HG02571 (cell line): ENCODE measurements around the gene KCNA5.

Experiments used
- ATAC-seq: cut with Tn5 transposase; IDR thresholded peaks from one replicate; pipeline ENCODE4 v1.9.1; 2021; ENCODE audit warnings: mild to moderate bottlenecking, moderate library complexity; ENCODE audit not compliant: unreplicated experiment

Gene KCNA5

GRCh38 chr12:5059358-5059757 lies 15.7 kb downstream of the KCNA5 start:
- no peak for ATAC-seq

DNA sequence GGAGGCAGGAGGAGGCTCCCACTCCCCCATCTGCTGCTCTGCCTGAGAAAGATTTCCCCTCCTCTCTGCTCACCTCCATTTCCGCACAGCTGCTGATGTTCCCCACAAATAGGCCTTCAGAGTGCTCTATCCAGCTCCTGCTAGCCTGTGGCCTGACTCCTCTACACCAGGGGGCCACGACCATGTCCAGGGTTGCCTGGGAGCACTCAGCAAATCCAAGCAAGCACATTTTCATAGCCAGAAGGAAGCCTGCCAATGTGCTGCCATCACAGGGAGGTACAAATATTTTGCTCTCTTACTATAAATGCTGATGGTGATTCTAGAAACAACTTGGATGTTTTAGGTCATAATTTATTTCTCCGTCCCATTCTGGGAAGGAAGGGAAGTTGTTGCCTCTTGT lies 17.3 kb downstream of the KCNA5 start:
- ATAC-seq: no peak

DNA sequence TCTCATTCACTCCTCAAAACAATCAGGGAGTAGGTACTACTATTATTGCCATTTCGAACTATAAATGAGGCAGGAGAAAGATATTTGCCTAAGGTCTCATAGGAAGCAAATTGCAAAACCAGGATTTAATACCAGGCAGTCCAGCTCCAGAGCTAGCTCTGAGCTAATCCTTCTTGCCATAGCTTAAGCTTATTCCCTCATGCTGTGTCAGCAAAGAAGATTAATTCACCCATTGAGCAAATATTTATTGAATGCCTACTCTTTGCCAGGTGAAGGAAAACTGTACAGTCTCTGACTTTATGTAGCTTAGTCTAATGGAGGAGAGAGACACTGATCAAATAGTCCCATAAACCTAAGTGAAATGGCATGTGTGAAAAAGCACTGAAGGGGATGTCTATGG lies 19.5 kb downstream of the KCNA5 start:
- ATAC-seq: no peak

DNA sequence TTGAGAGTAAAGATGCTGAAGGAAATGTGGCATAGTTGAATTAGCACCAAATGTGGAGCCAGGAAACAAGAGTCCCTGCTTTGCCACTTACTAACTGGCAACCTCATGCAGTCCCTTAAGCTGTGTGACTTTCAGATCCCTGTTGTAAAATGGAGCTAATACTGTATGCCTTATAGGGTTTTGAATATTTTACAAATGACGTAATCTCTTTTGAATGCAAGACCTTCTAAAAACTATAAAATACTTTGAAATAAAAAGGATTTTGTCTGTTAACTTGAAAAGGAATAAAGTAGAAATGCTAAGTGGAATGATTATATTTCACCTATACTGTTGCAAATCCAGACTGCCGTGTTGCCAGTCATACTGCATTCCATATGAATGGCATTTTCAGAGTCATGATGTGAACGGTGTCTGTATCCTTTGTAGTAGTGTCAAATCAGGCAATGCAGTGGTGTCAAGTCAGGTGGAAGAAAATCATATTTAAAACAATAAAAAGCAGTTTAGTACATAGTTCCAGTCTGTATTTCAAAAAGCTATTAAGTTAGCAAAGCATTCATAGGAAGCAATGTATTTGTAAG lies 21.3 kb downstream of the KCNA5 start:
- no peak for ATAC-seq

DNA sequence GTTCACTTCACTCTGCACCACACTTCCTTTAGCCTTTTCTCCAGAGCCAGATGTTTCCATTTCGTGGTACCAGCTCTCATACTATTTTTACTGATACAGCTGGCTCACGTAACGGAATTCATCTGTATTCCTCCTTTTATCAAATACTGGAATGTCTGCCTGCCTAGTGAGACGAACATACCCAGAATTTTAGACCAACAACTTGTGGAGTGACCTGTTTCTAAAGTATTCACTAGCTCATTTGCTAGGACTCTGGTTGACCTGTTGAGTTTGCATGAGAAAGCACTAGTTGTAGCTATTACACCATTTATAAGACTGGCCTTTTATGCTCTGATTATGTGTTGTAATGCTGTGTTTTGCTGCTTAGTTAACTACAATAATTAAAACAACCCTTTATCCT lies 22.6 kb downstream of the KCNA5 start:
- no peak for ATAC-seq

DNA sequence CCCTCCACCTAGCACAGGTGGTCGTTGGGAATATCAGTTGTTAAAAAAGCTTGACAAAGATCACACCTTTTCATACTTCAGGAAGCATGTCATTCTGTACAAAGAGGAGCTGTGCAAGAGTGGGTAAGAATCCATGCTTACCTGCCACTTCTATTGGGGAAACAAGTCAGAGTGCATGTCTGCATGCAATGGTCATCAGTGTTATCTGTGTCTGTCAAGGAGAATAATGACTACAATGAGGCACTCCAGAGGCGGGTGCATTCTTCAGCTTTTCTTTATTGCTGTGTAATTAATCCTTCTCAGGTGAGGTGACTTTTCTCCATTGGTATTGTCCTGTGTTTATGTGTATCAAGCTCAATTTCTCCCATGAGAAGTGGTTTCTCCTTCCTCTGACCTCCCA lies 24.4 kb downstream of the KCNA5 start:
- no peak for ATAC-seq

GRCh38 chr12:5068619-5069018 lies 24.9 kb downstream of the KCNA5 start:
- ATAC-seq: no peak

DNA sequence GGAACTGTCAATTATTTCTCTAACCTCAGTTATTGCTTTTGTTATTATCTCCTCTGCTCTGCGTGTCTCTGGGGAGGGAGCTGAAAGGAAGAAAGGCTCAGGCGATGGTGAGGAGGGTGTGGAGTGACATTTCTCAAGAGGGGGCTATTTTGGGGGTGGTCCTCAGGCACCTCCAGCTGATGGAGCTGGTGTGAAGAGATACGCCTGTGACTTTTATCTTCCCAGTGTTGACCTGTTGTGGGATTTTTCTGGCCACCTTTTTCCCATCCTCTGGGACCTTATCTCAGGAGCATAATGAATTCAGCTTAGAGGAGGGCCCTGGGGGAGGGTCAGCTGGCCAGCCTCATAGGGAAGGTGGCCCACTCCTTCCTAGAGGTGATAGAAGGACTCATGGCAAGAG lies 26.4 kb downstream of the KCNA5 start:
- ATAC-seq: no peak

- no peak for ATAC-seq
Observed at GRCh38 chr12:5071496-5071895, 27.8 kb downstream of the KCNA5 start.

DNA sequence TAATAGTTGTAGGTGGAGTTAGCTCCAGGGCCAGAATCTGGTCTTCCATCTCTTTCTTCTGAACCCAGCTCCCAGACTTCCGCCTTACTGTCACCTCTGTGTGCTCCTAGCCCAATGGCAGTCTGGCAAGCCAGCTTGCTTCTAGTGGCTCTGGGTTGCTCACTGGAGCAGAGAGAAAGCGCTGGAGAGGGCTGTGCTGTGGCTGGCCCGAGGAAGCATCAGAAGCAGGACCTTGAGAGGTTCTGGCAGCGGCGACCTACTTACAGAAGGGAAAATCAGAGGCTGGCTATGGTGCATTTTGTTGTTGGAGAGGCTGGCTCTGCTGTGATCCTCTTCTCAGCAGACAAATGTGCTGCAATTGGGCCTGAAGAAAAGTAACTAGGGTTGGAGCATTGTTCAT lies 28.6 kb downstream of the KCNA5 start:
- no peak for ATAC-seq

DNA sequence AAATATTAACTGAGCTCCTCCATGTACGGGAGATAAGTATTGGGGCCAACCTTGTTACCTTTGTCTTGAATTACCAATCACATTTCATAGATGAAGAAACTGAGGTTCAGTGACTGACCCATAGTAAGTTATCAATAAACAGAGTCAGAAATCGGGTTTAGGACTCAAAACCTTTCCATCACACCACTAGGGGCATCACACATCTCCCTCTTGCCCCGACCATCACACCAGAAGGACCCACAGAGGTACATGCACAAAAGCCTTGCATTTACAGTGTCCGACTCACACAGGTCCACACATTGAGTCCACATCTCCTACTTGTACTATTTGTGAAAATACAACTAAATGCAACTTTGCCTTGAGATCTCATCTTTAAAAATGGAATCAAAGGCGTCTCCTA lies 29.4 kb downstream of the KCNA5 start:
- ATAC-seq: no peak

DNA sequence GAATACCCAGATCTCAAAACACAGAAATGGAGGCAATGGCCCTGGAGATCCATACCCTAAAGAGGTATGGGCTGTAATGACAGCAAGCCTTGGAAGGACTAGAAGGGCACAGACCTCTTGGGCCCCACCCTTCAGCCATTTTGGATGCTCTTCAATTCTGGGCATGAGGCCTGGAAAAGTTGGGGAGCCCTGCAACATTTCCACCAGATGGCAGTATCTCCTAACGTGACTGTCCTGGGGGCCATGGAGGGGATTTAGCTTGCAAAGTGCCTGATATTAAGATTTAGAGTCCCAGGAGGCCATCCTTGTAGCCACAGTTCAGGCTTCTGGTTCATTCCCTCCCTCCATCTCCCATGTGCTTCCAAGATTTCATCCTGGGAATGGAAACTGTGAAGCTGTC lies 30.2 kb downstream of the KCNA5 start:
- ATAC-seq: no peak

- no peak for ATAC-seq
Observed at GRCh38 chr12:5076761-5077160, 33.1 kb downstream of the KCNA5 start.

- ATAC-seq: no peak
Observed at GRCh38 chr12:5078423-5078822, 34.7 kb downstream of the KCNA5 start.

- ATAC-seq: no peak
Observed at GRCh38 chr12:5081016-5081415, 37.3 kb downstream of the KCNA5 start.

DNA sequence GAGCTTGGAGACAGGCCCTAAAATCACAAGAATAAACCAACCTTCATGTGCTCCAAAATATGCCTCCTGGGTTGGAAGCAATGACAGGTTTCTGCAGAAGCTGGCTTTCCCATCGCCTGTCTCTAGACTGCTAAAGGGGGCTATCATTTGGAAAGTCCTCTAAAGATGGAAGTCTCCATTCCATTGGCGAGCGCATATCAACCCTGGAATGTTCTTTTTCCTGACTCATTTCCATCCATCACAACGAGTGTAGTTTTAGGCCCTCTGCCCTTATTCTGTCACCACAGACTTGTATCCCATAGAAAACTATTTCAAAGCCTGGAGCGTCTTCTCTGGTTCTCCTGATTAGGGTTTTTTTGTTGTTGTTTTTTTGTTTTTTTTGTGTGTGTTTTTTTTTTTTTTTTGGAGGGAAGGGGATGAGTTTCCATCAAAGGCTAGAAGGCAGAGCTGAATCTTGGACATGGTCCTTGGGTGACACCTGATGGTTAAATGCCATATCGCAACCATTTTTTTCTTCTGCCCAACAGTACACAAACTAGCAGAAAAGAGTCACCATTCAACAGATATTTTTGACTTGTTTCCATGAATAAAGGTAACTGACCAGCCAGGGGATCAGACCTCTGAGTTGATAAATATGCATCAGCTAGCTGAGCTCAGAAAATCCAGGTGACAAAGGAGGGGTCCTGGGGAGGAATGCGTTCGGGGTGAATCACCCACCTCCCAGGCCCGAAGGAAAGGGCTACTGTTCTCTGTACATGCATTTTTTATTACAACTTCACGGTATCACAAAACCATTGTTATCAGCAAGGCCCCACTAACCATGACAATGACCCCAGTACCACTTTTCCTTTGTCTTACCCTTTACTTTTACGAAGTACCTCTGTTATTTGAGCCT lies 40.5 kb downstream of the KCNA5 start:
- no peak for ATAC-seq

- no peak for ATAC-seq
Observed at GRCh38 chr12:5085896-5086295, 42.2 kb downstream of the KCNA5 start.

GRCh38 chr12:5087831-5088554 lies 44.3 kb downstream of the KCNA5 start:
- no peak for ATAC-seq

- no peak for ATAC-seq
Observed at GRCh38 chr12:5088586-5089264, 45.0 kb downstream of the KCNA5 start.

- no peak for ATAC-seq
Observed at GRCh38 chr12:5094551-5094950, 50.9 kb downstream of the KCNA5 start.

DNA sequence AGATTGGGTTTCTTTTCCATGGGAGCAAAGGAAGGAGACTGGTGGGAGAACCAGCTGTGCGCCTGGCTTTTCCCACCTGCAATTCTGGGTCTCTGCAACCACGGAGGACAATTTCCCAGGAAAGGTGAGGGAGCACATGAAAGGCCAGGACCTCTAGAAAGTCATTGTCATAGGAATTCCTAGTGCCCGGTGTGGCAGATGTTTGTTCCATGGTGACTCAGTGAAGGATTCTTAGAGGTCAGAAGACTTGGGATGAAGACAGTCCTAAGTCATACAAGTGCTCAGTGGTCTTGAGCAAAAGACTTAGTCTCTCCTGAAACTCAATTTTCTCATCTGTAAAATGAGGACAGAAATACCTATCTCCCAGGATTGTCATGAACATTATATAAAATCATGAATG lies 51.3 kb downstream of the KCNA5 start:
- ATAC-seq: no peak
